ENCODE results near the gene DLG2.

Gene DLG2

DNA sequence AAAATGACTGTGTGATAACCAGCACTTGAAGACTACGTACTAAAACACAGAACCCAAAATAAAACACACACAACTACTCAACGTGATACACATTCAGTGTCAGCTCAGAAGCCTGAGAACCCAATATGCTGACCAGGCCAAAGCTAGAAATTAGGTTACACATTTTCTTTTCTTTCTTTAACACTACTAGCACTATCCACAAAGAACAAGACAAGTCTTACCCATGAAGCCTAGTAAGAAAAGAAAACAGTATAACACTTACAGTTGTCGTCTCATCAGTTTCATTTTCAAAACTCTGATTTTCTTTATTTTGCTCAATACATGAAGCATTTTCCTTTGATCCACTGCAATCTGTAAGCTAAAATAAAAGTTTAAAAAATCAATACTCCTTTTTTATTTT, 472.9 kb downstream of the DLG2 start:
- Mint-ChIP-seq H3K27ac (no peak overlapping the region), H3K36me3 (ENCODE audit: low read depth) (no peaks in the 10 kb centered on the region), H3K4me1 (no peaks in the 10 kb centered on the region), H3K9me3 (peaks cover 12% of the 10 kb centered on the region), H3K27me3 (ENCODE audit: low read depth) (no peaks in the 10 kb centered on the region), H3K4me3 (no peak overlapping the region)
- TF ChIP-seq, protein P1, sequence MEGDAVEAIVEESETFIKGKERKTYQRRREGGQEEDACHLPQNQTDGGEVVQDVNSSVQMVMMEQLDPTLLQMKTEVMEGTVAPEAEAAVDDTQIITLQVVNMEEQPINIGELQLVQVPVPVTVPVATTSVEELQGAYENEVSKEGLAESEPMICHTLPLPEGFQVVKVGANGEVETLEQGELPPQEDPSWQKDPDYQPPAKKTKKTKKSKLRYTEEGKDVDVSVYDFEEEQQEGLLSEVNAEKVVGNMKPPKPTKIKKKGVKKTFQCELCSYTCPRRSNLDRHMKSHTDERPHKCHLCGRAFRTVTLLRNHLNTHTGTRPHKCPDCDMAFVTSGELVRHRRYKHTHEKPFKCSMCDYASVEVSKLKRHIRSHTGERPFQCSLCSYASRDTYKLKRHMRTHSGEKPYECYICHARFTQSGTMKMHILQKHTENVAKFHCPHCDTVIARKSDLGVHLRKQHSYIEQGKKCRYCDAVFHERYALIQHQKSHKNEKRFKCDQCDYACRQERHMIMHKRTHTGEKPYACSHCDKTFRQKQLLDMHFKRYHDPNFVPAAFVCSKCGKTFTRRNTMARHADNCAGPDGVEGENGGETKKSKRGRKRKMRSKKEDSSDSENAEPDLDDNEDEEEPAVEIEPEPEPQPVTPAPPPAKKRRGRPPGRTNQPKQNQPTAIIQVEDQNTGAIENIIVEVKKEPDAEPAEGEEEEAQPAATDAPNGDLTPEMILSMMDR (IDR thresholded peaks at IDR 0.05; ENCODE audit: unreplicated experiment in 3 of 3), result no peak

DNA sequence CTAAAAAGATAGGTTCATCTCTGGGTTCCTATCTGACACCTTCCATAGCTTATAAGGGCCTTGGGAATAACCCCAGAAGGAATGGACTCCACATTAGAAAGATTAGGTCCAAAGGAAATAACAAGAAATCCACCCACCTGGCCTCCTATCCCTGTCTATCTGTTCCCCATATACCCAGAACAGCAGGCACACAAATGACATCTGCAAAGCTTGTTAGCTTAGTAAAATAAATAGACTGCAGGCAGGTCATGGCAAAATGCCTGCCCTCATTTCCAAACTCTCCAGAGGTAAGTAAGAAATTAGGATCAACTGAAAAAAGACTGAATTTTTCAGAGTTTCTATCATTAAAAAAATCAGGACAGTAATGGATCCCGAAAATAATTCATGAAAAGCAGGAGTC, 489.5 kb downstream of the DLG2 start:
- Mint-ChIP-seq H3K4me3 (no peak overlapping the region), H3K27ac (no peak overlapping the region)
- TF ChIP-seq, protein P1 (IDR thresholded peaks at IDR 0.05; ENCODE audit: unreplicated experiment in 3 of 3), result no peak

GRCh38 chr11:85133636-85134035, 493.5 kb downstream of the DLG2 start:
- H3K36me3 Mint-ChIP-seq (ENCODE audit: low read depth), result no peaks in the 10 kb centered on the region
- TF ChIP-seq, protein P1 (IDR thresholded peaks at IDR 0.05; ENCODE audit: unreplicated experiment in 3 of 3), result no peak
- no peak overlapping the region for H3K4me3 Mint-ChIP-seq
- no peaks in the 10 kb centered on the region for H3K9me3 Mint-ChIP-seq
- peaks cover 3% of the 10 kb centered on the region for H3K27me3 Mint-ChIP-seq (ENCODE audit: low read depth)
- H3K27ac Mint-ChIP-seq, result peak overlapping the region; percentile 32 to 79 (median 76)
- peaks cover 17% of the 10 kb centered on the region for H3K4me1 Mint-ChIP-seq

More for the DNA sequence above, 489.5 kb downstream of the DLG2 start:
- H3K4me1 Mint-ChIP-seq, result peaks cover 12% of the 10 kb centered on the region
- H3K9me3 Mint-ChIP-seq, result peaks cover 7% of the 10 kb centered on the region
- no peaks in the 10 kb centered on the region for H3K36me3 Mint-ChIP-seq (ENCODE audit: low read depth)
- no peaks in the 10 kb centered on the region for H3K27me3 Mint-ChIP-seq (ENCODE audit: low read depth)

DNA sequence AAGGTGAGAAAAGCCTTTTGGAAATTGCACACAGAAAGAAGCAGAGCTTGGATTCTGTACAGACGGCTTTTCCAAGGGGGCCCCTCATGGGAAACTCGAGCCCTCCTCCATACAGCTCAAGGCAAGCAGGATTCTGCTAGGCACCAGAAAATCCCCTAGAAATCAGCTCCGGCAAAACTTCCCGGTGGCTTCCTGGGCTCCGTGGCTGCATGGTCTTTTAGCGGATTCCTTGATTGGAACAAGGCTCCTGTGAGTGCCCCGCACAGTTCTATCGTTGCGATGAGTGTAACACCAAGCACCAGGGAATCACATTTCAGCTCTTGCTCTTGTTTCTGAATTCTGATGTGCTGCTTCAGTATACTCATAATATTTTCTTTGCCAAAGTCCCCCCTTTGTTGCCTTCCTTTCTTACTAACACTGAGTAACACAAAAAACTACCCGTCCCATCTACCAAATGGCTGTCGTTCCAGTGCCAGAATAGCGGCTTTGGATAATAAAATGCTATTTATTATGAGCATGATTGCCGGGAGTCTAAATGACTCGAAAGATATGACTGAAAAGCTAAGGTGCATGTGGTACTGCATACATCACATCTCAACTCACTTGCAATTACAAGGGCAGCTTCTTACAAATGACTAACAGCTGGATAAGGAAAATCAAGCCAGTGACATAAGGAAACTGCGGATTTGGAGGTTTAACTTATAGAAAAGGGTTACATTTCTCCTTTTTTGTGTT, 494.1 kb downstream of the DLG2 start:
- H3K4me3 Mint-ChIP-seq, result peak overlapping the region; percentile 68 to 82 (median 73)
- peaks cover 3% of the 10 kb centered on the region for H3K27me3 Mint-ChIP-seq (ENCODE audit: low read depth)
- TF ChIP-seq, protein P1 (IDR thresholded peaks at IDR 0.05; ENCODE audit: unreplicated experiment in 3 of 3), result no peak
- H3K27ac Mint-ChIP-seq, result peak overlapping the region; percentile 58 to 79 (median 76)
- peaks cover 17% of the 10 kb centered on the region for H3K4me1 Mint-ChIP-seq
- no peaks in the 10 kb centered on the region for H3K9me3 Mint-ChIP-seq
- H3K36me3 Mint-ChIP-seq (ENCODE audit: low read depth), result no peaks in the 10 kb centered on the region

GRCh38 chr11:85127349-85127748, 499.8 kb downstream of the DLG2 start:
- Mint-ChIP-seq H3K27ac (no peak overlapping the region), H3K4me1 (peaks cover 2% of the 10 kb centered on the region), H3K9me3 (no peaks in the 10 kb centered on the region), H3K36me3 (ENCODE audit: low read depth) (no peaks in the 10 kb centered on the region), H3K27me3 (ENCODE audit: low read depth) (peaks cover 3% of the 10 kb centered on the region), H3K4me3 (no peak overlapping the region)
- TF ChIP-seq, protein P1 (IDR thresholded peaks at IDR 0.05; ENCODE audit: unreplicated experiment in 3 of 3), result no peak

DNA sequence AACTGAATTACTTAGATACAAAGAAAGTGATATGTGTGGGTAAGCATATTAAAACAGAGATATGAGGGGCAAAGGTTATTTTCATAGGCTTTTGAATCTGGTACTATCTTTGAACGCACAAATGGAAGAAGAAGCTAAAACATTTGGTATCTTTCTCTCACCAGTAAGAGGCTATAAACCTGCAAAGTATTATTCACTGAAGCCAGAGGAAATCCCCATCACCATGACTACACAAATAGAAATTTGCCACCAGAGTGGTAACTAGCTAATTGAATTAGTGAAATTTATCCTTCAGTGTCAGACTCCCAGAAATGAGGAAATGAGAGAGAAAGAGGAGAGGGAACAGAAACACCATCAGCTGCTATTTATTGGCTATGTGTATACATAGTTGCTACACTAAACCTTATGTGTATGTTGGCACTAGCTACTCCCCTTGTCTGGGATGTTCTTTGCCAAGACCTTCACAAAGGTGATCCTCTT, 503.4 kb downstream of the DLG2 start:
- H3K27ac Mint-ChIP-seq, result no peak overlapping the region
- H3K27me3 Mint-ChIP-seq (ENCODE audit: low read depth), result no peaks in the 10 kb centered on the region
- H3K36me3 Mint-ChIP-seq (ENCODE audit: low read depth), result no peaks in the 10 kb centered on the region
- no peaks in the 10 kb centered on the region for H3K9me3 Mint-ChIP-seq
- no peak overlapping the region for H3K4me3 Mint-ChIP-seq
- no peaks in the 10 kb centered on the region for H3K4me1 Mint-ChIP-seq
- TF ChIP-seq, protein P1 (IDR thresholded peaks at IDR 0.05; ENCODE audit: unreplicated experiment in 3 of 3), result no peak

Measured in nephron (organoid).